Stomach smooth muscle (tissue), 2 donors: Measurements from ENCODE around the gene GPA33.

Source experiments
- H3K27ac ChIP-seq: one replicate; pipeline ENCODE4 v1.7.0; 2013; ENCODE audit warnings: mild to moderate bottlenecking, low read length, inconsistent platforms
- H3K27me3 ChIP-seq, 2 donors: one replicate each; pipeline ENCODE4 v1.7.0; 2013; ENCODE audit warnings: low read length in 2 of 2; ENCODE audit not compliant: insufficient read depth in 2 of 2, control insufficient read depth in 1 of 2
- H3K36me3 ChIP-seq, 2 donors: one replicate each; pipeline ENCODE4 v1.7.0; 2013; ENCODE audit warnings: low read length in 2 of 2; ENCODE audit not compliant: control insufficient read depth in 2 of 2, insufficient read depth in 2 of 2
- H3K4me1 ChIP-seq: one replicate; pipeline ENCODE4 v1.7.0; 2013; ENCODE audit warnings: low read length; ENCODE audit not compliant: control insufficient read depth, insufficient read depth
- H3K4me3 ChIP-seq, 2 donors: one replicate each; pipeline ENCODE4 v1.7.0; 2013; ENCODE audit warnings: low read length in 2 of 2
- H3K9ac ChIP-seq, 2 donors: one replicate each; pipeline ENCODE4 v1.7.0; 2013; ENCODE audit warnings: low read length in 2 of 2, mild to moderate bottlenecking in 1 of 2
- H3K9me3 ChIP-seq, 2 donors: one replicate each; pipeline ENCODE4 v1.7.0; 2013; ENCODE audit warnings: low read length in 2 of 2; ENCODE audit not compliant: control insufficient read depth in 2 of 2
- donor health status: healthy.
- donor health status: Pancreatic carcinoma.

Gene GPA33

GRCh38 chr1:167118188-167118587 is 28.0 kb upstream of the GPA33 start:
- H3K36me3 ChIP-seq, result no peaks in the 10 kb centered on the region
- no peak overlapping the region for H3K27ac ChIP-seq
- no peaks in the 10 kb centered on the region for H3K9me3 ChIP-seq
- peaks cover 9% of the 10 kb centered on the region for H3K4me1 ChIP-seq
- H3K9ac ChIP-seq, result no peak overlapping the region
- no peak overlapping the region for H3K4me3 ChIP-seq
- H3K27me3 ChIP-seq, result peaks cover 6 to 18% of the 10 kb centered on the region in 2 donors

GRCh38 chr1:167117225-167117624 is 27.0 kb upstream of the GPA33 start:
- Histone ChIP-seq H3K9me3 (no peaks in the 10 kb centered on the region), H3K27me3 (peaks cover 6 to 17% of the 10 kb centered on the region in 2 donors), H3K36me3 (no peaks in the 10 kb centered on the region), H3K4me1 (peaks cover 9% of the 10 kb centered on the region), H3K27ac (no peak overlapping the region), H3K4me3 (no peak overlapping the region), H3K9ac (no peak overlapping the region)

- H3K4me1 ChIP-seq, result peaks cover 1% of the 10 kb centered on the region
- no peak overlapping the region for H3K27ac ChIP-seq
- no peak overlapping the region for H3K4me3 ChIP-seq
- H3K9me3 ChIP-seq, result no peaks in the 10 kb centered on the region
- peaks cover 3 to 13% of the 10 kb centered on the region in 2 donors for H3K27me3 ChIP-seq
- H3K36me3 ChIP-seq, result no peaks in the 10 kb centered on the region
- no peak overlapping the region for H3K9ac ChIP-seq
Observed at GRCh38 chr1:167116174-167116573, 26.0 kb upstream of the GPA33 start.

GRCh38 chr1:167115655-167116054 is 25.5 kb upstream of the GPA33 start:
- H3K9me3 ChIP-seq, result no peaks in the 10 kb centered on the region
- no peak overlapping the region for H3K4me3 ChIP-seq
- no peak overlapping the region for H3K27ac ChIP-seq
- peaks cover 3 to 13% of the 10 kb centered on the region in 2 donors for H3K27me3 ChIP-seq
- H3K36me3 ChIP-seq, result no peaks in the 10 kb centered on the region
- no peaks in the 10 kb centered on the region for H3K4me1 ChIP-seq
- H3K9ac ChIP-seq, result no peak overlapping the region

- H3K9ac ChIP-seq, result no peak overlapping the region
- no peak overlapping the region for H3K27ac ChIP-seq
- H3K4me1 ChIP-seq, result no peaks in the 10 kb centered on the region
- no peak overlapping the region for H3K4me3 ChIP-seq
- H3K36me3 ChIP-seq, result no peaks in the 10 kb centered on the region
- peaks cover 3 to 8% of the 10 kb centered on the region in 2 donors for H3K27me3 ChIP-seq
- no peaks in the 10 kb centered on the region for H3K9me3 ChIP-seq
Observed at GRCh38 chr1:167114725-167115124, 24.5 kb upstream of the GPA33 start.

GRCh38 chr1:167111868-167112709 is 21.9 kb upstream of the GPA33 start:
- H3K27ac ChIP-seq, result no peak overlapping the region
- H3K4me3 ChIP-seq, result no peak overlapping the region
- no peaks in the 10 kb centered on the region for H3K4me1 ChIP-seq
- no peak overlapping the region for H3K9ac ChIP-seq
- no peaks in the 10 kb centered on the region for H3K36me3 ChIP-seq
- no peaks in the 10 kb centered on the region for H3K9me3 ChIP-seq
- peaks cover 1 to 2% of the 10 kb centered on the region in 2 donors for H3K27me3 ChIP-seq

GRCh38 chr1:167110586-167110985 is 20.4 kb upstream of the GPA33 start:
- Histone ChIP-seq H3K4me3 (no peak overlapping the region), H3K9ac (no peak overlapping the region), H3K4me1 (no peaks in the 10 kb centered on the region), H3K9me3 (no peaks in the 10 kb centered on the region), H3K27ac (no peak overlapping the region), H3K27me3 (no peaks in the 10 kb centered on the region), H3K36me3 (no peaks in the 10 kb centered on the region)

- Histone ChIP-seq H3K9ac (no peak overlapping the region), H3K4me1 (no peaks in the 10 kb centered on the region)
Observed at GRCh38 chr1:167109125-167109524, 18.9 kb upstream of the GPA33 start.

GRCh38 chr1:167107456-167107855 is 17.3 kb upstream of the GPA33 start:
- no peak overlapping the region for H3K27ac ChIP-seq
- H3K9me3 ChIP-seq, result no peaks in the 10 kb centered on the region
- H3K4me1 ChIP-seq, result no peaks in the 10 kb centered on the region
- H3K27me3 ChIP-seq, result no peaks in the 10 kb centered on the region
- H3K4me3 ChIP-seq, result no peak overlapping the region
- H3K9ac ChIP-seq, result no peak overlapping the region
- no peaks in the 10 kb centered on the region for H3K36me3 ChIP-seq

More at GRCh38 chr1:167109125-167109524, 18.9 kb upstream of the GPA33 start:
- Histone ChIP-seq H3K4me3 (no peak overlapping the region), H3K27me3 (no peaks in the 10 kb centered on the region), H3K9me3 (no peaks in the 10 kb centered on the region), H3K36me3 (no peaks in the 10 kb centered on the region), H3K27ac (no peak overlapping the region)

GRCh38 chr1:167106119-167106461 is 15.9 kb upstream of the GPA33 start:
- Histone ChIP-seq H3K36me3 (no peaks in the 10 kb centered on the region), H3K27me3 (no peaks in the 10 kb centered on the region), H3K9ac (no peak overlapping the region), H3K9me3 (no peaks in the 10 kb centered on the region), H3K27ac (no peak overlapping the region), H3K4me1 (no peaks in the 10 kb centered on the region), H3K4me3 (no peak overlapping the region)
